Measurements from ENCODE around the gene AHSP.
"Not testable (repeated sequence)": the region's sequence is repeated elsewhere in the genome, so short reads cannot be mapped to it uniquely, and the experiment has no call there.

The AHSP gene, protein sequence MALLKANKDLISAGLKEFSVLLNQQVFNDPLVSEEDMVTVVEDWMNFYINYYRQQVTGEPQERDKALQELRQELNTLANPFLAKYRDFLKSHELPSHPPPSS

GRCh38 chr16:31527734-31528274 lies at the start of gene AHSP:
AHSP (plus strand) TSS chr16:31527900; CDS start chr16:31528140, 240 bp downstream.
- DNase-seq (ENCODE audit: low spot score) = no peak

DNA sequence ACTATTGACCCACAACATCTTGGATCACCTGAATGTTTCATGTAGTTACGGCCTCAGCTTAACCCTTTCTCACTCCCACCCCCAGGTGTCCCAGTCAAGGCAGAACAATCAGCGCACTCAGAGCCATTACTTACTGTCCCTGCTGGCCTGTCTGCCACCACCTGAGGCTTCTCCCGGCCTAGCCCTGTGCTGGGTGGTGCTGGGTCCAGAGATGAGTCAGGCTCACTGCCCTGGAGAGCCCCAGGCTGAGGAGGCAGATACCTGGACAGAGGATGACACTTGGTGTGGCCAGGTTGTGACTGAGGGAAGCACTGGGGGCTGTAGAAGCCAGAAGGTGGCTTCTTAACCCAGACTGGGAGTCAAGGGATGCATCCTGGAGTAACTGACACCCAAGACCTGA lies 48.7 kb upstream of the AHSP start:
- DNase-seq (ENCODE audit: low spot score) = no peak

GRCh38 chr16:31479751-31480150 lies 47.9 kb upstream of the AHSP start:
- DNase-seq (ENCODE audit: low spot score) = no peak

- DNase-seq (ENCODE audit: low spot score) = no peak
These were observed 46.7 kb upstream of the AHSP start for GRCh38 chr16:31480851-31481536.

GRCh38 chr16:31483081-31483480 lies 44.6 kb upstream of the AHSP start, which contains the start of gene SLC5A2:
SLC5A2 (plus strand) TSS chr16:31483123; CDS start chr16:31483137, 14 bp downstream.
- DNase-seq (ENCODE audit: low spot score) = no peak

DNA sequence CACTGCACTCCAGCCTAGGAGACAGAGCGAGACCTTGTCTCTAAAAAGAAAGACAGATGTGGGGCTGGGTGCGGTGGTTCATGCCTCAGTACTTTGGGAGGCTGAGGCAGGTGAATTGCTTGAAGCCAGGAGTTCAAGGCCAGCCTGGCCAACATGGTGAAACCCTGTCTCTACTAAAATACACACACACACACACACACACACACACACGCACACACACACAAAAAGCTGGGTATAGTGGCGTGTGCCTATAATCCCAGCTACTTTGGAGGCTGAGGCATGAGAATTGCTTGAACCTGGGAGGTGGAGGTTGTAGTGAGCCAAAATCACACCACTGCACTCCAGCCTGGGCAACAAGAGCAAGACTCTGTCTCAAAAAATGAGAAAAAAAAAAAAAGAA lies 43.7 kb upstream of the AHSP start:
- not testable (repeated sequence) for DNase-seq (ENCODE audit: low spot score)

DNA sequence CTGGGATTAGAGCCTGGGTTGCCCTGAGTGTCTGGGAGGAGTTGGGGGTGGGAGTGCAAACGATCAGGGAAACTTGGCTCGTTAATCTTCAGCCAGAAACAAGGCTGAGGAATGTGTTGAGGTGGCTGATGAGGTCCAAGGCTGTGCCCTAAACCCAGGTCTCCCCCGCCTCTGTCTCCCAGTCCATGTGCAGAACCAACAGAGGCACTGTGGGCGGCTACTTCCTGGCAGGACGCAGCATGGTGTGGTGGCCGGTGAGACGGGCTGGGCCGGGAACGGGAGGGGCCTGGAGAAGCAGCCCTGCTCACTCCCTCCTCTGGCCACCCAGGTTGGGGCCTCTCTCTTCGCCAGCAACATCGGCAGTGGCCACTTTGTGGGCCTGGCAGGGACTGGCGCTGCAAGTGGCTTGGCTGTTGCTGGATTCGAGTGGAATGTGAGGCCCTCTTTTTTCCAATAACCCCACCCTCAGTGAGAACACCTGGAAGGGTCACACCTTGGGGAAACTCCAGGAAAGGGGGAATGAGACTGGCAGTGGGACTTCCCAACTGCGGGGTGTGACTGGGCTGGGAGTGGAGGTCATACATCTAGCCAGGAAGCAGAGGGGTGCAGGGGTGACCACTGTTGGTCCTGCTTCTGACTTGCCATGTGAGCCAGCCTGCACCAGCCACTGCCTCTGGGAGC lies 43.1 kb upstream of the AHSP start:
- no peak for DNase-seq (ENCODE audit: low spot score)

DNA sequence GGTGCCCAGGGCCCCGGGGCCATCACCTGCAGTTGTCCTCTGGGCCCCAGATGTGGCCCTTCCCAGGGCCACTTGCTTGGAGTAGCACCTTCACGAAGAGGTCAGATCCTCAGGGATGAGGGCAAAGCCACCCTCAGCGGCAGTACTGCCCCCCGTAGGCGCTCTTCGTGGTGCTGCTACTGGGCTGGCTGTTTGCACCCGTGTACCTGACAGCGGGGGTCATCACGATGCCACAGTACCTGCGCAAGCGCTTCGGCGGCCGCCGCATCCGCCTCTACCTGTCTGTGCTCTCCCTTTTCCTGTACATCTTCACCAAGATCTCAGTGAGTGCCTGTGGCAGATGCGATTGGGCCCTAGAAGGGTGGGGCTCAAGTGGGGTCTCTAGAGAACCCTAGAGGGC lies 42.1 kb upstream of the AHSP start:
- no peak for DNase-seq (ENCODE audit: low spot score)

DNA sequence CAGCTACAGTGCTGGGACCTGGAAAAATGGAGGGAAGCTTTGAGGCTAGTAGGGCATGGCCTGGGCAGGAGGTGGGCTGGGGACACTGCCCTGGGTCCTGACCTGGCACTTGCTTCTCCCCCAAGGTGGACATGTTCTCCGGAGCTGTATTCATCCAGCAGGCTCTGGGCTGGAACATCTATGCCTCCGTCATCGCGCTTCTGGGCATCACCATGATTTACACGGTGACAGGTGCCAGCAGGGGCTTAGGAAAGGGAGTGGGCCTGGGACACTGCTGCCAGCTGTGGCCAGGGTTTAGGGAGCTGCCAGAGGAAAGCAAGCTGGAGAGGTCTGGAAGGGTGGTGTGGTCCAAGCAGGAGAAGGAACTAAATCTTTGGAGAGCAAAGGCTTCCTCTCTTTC lies 41.7 kb upstream of the AHSP start:
- DNase-seq (ENCODE audit: low spot score) = no peak

GRCh38 chr16:31487071-31487719 lies 40.5 kb upstream of the AHSP start:
- DNase-seq (ENCODE audit: low spot score) = no peak

DNA sequence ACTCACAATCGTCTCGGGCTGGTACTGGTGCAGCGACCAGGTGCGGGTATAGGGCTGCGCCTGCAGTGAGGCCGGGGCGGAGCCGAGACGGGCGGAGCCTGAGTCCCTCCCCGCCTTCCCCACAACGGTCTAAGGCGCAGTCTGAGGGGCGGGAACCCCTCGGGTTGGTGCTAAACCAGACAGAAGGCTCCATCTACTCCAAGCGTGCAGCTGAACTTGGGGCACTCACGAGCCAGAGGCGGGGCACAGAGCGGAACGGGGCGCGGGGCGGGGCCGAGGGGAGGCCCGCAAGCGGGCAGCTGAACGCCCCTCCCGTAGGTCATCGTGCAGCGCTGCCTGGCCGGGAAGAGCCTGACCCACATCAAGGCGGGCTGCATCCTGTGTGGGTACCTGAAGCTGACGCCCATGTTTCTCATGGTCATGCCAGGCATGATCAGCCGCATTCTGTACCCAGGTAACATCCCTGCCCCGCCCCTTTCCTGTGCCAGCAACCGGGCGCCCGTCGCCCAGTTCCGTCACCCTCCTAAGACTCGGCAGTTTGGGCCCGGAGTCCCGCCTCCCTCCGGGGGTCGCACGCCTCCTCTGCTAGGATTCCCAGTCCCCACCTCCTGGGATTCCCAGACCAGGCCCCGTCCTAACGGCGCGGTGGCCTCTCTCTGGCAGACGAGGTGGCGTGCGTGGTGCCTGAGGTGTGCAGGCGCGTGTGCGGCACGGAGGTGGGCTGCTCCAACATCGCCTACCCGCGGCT lies 39.8 kb upstream of the AHSP start:
- DNase-seq (ENCODE audit: low spot score) = no peak

GRCh38 chr16:31488468-31489297 lies 39.0 kb upstream of the AHSP start:
- no peak for DNase-seq (ENCODE audit: low spot score)

DNA sequence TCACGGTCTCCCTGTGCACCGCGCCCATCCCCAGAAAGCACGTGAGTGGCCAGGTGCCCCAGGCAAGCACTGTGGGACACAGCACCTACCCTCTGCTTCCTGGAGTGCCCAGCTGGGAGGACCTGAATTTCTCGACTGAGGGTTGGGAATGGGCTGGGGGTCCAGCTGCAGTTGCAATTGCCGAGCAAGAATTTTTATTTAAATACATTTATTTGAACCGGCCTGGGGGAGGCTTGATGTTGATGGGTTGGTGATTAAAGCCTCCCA lies 38.5 kb upstream of the AHSP start:
- DNase-seq (ENCODE audit: low spot score) = no peak

- DNase-seq (ENCODE audit: low spot score) = no peak
These were observed 37.8 kb upstream of the AHSP start for GRCh38 chr16:31489616-31490584.

DNA sequence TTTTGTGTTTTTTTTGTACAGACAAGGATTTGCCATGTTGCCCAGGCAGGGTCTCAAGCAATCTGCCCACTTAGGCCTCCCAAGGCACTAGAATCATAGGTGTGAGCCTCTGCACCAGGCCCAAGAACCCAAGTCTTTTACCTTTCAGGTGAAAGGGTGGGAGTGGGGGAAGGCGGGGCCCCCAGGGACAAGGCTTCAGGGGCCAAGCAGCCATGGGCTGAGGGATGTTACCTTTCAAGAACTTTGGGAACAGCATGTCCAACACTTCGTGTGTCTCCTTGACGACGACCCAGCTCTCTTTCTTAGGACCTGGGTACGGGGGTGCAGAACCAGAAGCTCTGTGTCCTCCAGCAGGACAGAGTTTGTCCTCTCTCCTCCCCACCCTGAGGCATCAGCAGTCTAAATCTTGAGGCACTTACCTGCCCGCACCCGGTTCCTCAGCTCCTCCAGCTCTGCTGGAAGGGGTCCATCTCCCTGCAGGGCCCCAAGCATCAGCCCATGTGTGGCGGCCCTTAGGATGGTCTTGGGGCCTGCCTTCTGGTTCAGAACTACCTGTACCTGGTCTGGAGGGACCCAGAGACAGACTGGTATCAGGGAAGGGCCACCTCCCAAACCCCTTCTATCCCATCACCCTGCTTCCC lies 35.8 kb upstream of the AHSP start:
- no peak for DNase-seq (ENCODE audit: low spot score)

- no peak for DNase-seq (ENCODE audit: low spot score)
These were observed 34.1 kb upstream of the AHSP start for GRCh38 chr16:31493506-31494125.

GRCh38 chr16:31496670-31497069 lies 31.0 kb upstream of the AHSP start:
- DNase-seq (ENCODE audit: low spot score) = no peak

GRCh38 chr16:31498493-31498892 lies 29.2 kb upstream of the AHSP start:
- no peak for DNase-seq (ENCODE audit: low spot score)

- no peak for DNase-seq (ENCODE audit: low spot score)
These were observed 27.8 kb upstream of the AHSP start for GRCh38 chr16:31499928-31500327.

Data from putamen (tissue), 1 donor.